Muscle layer of duodenum (tissue), 2 donors: ENCODE measurements around the gene SMIM31.

Source experiments
- H3K27ac ChIP-seq: one replicate; pipeline ENCODE4 v1.7.0; 2013; ENCODE audit warnings: mild to moderate bottlenecking, low read length
- H3K27me3 ChIP-seq: one replicate; pipeline ENCODE4 v1.7.0; 2013; ENCODE audit warnings: low read depth, mild to moderate bottlenecking, control low read depth, low read length
- H3K36me3 ChIP-seq, 2 donors: one replicate each; pipeline ENCODE4 v1.7.0; 2013; ENCODE audit warnings: low read length in 2 of 2, control low read depth in 1 of 2, mild to moderate bottlenecking in 1 of 2; ENCODE audit not compliant: insufficient read depth in 2 of 2, control insufficient read depth in 1 of 2
- H3K4me1 ChIP-seq, 2 donors: one replicate each; pipeline ENCODE4 v1.7.0; 2013; ENCODE audit warnings: low read length in 2 of 2, mild to moderate bottlenecking in 2 of 2, control low read depth in 1 of 2, moderate library complexity in 1 of 2; ENCODE audit not compliant: insufficient read depth in 2 of 2, control insufficient read depth in 1 of 2
- H3K4me3 ChIP-seq, 2 donors: one replicate each; pipeline ENCODE4 v1.7.0; 2013; ENCODE audit warnings: low read length in 2 of 2, low read depth in 1 of 2, mild to moderate bottlenecking in 1 of 2
- H3K9me3 ChIP-seq, 2 donors: one replicate each; pipeline ENCODE4 v1.7.0; 2013; ENCODE audit warnings: low read length in 2 of 2, control low read depth in 1 of 2, mild to moderate bottlenecking in 1 of 2; ENCODE audit not compliant: control insufficient read depth in 1 of 2
- donor health status: healthy.

SMIM31 gene

GRCh38 chr4:164789047-164789446 is 35.1 kb downstream of the SMIM31 start:
- Histone ChIP-seq H3K27me3 (no peaks in the 10 kb centered on the region), H3K36me3 (no peaks in the 10 kb centered on the region), H3K4me1 (no peaks in the 10 kb centered on the region), H3K9me3 (no peaks in the 10 kb centered on the region), H3K4me3 (no peak overlapping the region), H3K27ac (no peak overlapping the region)

- Histone ChIP-seq H3K9me3 (no peaks in the 10 kb centered on the region), H3K27ac (no peak overlapping the region), H3K27me3 (no peaks in the 10 kb centered on the region), H3K4me1 (no peaks in the 10 kb centered on the region), H3K4me3 (no peak overlapping the region), H3K36me3 (no peaks in the 10 kb centered on the region)
These were observed 36.3 kb downstream of the SMIM31 start for GRCh38 chr4:164790249-164790648.

DNA sequence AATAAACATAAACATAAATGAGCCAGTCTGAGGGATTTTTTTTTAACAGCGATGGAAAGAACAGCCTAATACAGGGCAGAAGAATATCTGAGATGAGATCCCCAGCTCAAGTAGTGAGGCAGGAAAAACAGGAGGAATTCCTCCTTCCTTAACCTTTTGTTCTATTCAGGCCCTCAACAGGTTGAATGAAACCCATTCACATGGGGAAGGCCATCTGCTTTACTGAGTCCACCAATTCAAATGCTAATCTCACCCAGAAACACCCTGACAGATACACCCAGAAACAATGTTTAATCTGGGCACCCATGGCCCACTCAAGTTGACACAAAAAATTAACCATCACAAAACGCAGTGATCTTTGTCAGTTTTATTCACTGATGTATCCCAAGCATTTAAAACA is 45.5 kb downstream of the SMIM31 start:
- H3K27ac ChIP-seq: no peak overlapping the region
- H3K9me3 ChIP-seq: no peaks in the 10 kb centered on the region
- no peaks in the 10 kb centered on the region for H3K36me3 ChIP-seq
- H3K4me1 ChIP-seq: no peaks in the 10 kb centered on the region
- H3K4me3 ChIP-seq: no peak overlapping the region
- no peaks in the 10 kb centered on the region for H3K27me3 ChIP-seq

GRCh38 chr4:164800786-164801185 is 46.9 kb downstream of the SMIM31 start:
- no peaks in the 10 kb centered on the region for H3K9me3 ChIP-seq
- H3K4me1 ChIP-seq: no peaks in the 10 kb centered on the region
- no peak overlapping the region for H3K4me3 ChIP-seq
- H3K27me3 ChIP-seq: no peaks in the 10 kb centered on the region
- H3K27ac ChIP-seq: no peak overlapping the region
- no peaks in the 10 kb centered on the region for H3K36me3 ChIP-seq

DNA sequence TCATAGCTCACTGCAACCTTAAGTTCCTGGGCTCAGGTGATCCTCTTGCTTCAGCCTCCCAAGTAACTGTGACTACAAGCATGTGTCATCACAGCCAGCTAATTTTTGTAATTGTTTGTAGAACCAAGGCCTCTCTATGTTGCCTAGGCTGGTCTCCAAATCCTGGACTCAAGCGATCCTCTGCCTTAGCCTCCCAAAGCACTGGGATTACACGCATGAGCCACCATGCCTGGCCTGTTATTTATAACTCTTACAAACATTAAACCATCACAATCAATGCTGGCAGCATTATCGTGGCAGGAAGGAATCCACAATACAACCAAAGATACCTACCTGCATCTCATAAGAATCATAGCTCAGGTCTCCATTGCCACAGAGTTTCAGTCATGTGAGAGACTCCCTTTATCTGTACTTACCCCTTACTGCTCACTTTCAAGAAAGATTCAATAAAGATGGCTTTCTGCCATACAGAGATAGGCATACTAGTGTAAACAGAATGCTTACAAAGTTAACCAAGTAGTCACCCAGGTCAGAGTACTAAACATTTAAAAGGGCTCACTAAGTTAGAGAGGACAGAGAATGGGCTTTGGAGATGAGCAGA is 48.5 kb downstream of the SMIM31 start:
- Histone ChIP-seq H3K27me3 (no peaks in the 10 kb centered on the region), H3K4me1 (no peaks in the 10 kb centered on the region), H3K4me3 (no peak overlapping the region), H3K9me3 (no peaks in the 10 kb centered on the region), H3K36me3 (no peaks in the 10 kb centered on the region), H3K27ac (no peak overlapping the region)

DNA sequence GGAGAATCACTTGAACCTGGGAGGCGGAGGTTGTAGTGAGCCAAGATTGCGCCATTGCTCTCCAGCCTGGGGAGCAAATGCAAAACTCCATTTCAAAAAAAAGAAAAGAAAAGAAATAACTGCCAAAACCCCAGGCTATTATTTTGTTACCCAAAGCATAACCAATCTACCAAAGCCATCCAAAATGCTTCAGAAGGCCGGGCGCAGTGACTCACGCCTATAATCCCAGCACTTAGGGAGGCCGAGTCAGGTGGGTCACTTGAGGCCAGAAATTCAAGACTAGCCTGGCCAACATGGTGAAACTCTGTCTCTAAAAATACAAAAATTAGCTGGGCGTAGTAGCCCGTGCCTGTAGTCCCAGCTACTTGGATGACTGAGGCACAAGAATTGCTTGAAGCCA is 49.8 kb downstream of the SMIM31 start:
- H3K36me3 ChIP-seq: no peaks in the 10 kb centered on the region
- H3K4me1 ChIP-seq: no peaks in the 10 kb centered on the region
- no peaks in the 10 kb centered on the region for H3K27me3 ChIP-seq
- H3K9me3 ChIP-seq: no peaks in the 10 kb centered on the region
- no peak overlapping the region for H3K27ac ChIP-seq
- H3K4me3 ChIP-seq: no peak overlapping the region

DNA sequence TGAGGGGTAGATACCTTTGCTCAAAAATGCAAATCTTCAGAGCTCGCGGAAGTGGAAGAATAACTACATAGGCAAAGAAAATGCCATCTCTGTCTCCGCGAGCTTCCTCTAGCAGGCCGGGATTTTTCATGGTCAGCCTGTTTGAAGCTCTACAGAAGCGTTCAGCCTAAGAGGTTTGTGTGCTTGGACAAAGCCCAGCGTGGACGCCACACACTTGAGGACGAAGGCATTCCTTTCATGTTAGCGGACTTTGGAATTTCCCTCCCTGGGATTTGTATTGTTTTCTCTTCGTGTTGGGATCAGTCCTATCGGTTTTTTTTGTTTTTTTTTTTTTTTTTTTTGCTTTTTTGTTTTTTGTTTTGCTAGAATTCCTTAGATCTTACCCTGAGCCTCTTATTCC is 53.7 kb downstream of the SMIM31 start:
- no peaks in the 10 kb centered on the region for H3K9me3 ChIP-seq
- no peaks in the 10 kb centered on the region for H3K27me3 ChIP-seq
- H3K36me3 ChIP-seq: no peaks in the 10 kb centered on the region
- no peaks in the 10 kb centered on the region for H3K4me1 ChIP-seq
- H3K27ac ChIP-seq: no peak overlapping the region
- no peak overlapping the region for H3K4me3 ChIP-seq

DNA sequence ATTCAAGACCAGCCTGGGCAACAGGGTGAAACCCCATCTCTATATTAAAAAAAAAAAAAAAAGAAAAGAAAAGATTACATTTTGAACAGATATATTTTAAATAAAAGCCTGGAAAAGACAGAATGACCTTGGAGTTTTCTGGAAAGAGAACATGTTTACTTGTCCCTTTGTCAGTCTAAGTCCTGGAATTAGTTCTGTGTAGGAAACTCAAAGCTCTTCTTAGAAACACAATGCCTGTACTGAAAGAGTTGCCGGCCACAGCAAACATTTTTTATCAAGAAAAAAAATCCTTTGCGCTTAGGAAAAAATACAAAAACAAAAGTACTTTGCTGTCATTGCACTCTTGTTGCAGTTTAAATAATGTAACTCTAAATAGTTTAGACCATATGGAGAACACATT is 59.6 kb downstream of the SMIM31 start:
- Histone ChIP-seq H3K36me3 (no peaks in the 10 kb centered on the region), H3K4me1 (no peaks in the 10 kb centered on the region), H3K27ac (no peak overlapping the region), H3K9me3 (no peaks in the 10 kb centered on the region), H3K27me3 (no peaks in the 10 kb centered on the region), H3K4me3 (no peak overlapping the region)

DNA sequence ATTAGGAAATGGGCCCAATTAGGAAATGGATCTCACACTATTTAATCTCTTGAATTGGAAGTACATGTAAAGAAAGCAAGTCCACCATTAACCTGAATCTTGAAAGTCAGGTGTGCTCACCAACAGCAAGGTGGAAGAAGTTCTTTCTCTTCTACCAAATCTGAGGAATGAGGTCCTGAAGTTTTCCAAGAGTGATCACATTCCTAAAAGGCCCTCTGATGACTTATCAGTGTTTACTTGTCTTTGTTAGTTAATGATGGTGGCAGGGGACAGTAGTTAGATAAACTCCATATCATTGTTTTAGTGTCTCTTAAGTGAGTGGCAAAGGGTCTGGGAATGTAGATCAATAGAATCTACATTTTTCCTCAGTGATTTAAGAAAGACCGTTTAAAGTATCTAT is 61.8 kb downstream of the SMIM31 start:
- Histone ChIP-seq H3K27ac (no peak overlapping the region), H3K4me1 (no peaks in the 10 kb centered on the region), H3K27me3 (no peaks in the 10 kb centered on the region), H3K36me3 (no peaks in the 10 kb centered on the region), H3K4me3 (no peak overlapping the region), H3K9me3 (no peaks in the 10 kb centered on the region)

- Histone ChIP-seq H3K4me1 (no peaks in the 10 kb centered on the region), H3K9me3 (no peaks in the 10 kb centered on the region), H3K27ac (no peak overlapping the region), H3K36me3 (no peaks in the 10 kb centered on the region), H3K4me3 (no peak overlapping the region), H3K27me3 (no peaks in the 10 kb centered on the region)
These were observed 65.4 kb downstream of the SMIM31 start for GRCh38 chr4:164819366-164819765.

DNA sequence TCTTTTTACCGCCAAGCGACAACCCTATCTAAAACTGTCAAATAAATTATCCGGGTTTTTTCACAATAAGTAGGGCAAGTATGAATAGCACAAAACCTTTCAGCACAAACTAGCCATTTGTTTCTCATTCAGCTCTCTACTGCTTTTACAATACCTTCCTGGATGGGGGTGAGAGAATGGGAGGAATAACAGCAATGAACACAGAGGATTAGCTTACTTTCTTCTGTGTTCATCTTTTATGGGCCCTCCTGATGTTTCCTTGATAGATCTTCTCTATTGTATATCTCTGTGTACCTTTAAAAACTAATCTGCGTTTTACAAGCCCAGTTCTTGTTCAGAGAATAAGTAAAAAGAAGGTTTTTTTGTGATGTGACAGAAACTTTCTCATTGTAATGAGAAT is 67.8 kb downstream of the SMIM31 start:
- no peak overlapping the region for H3K27ac ChIP-seq
- no peak overlapping the region for H3K4me3 ChIP-seq
- no peaks in the 10 kb centered on the region for H3K36me3 ChIP-seq
- H3K9me3 ChIP-seq: no peaks in the 10 kb centered on the region
- H3K4me1 ChIP-seq: no peaks in the 10 kb centered on the region
- no peaks in the 10 kb centered on the region for H3K27me3 ChIP-seq

- Histone ChIP-seq H3K4me1 (no peaks in the 10 kb centered on the region), H3K4me3 (no peak overlapping the region), H3K27ac (no peak overlapping the region), H3K9me3 (no peaks in the 10 kb centered on the region), H3K27me3 (no peaks in the 10 kb centered on the region), H3K36me3 (no peaks in the 10 kb centered on the region)
These were observed 70.7 kb downstream of the SMIM31 start for GRCh38 chr4:164824581-164824980.
